Measurements from ENCODE around the gene CFAP68.

- TF ChIP-seq KMT2A (CRISPR knock-in tag; IDR thresholded peaks at IDR 0.05) (peak; percentile 41; the same call in 1 of the 2 replicates), HNF1A (IDR thresholded peaks at IDR 0.05; ENCODE audit: low read depth) (no peak), HNF1A (CRISPR knock-in tag; IDR thresholded peaks at IDR 0.05; ENCODE audit: borderline replicate concordance) (no peak), NFIC (IDR thresholded peaks at IDR 0.05; ENCODE audit: low read length) (no peak), ZNF816 (CRISPR knock-in tag; IDR thresholded peaks at IDR 0.05; ENCODE audit: borderline replicate concordance) (no peak), CTCF (CRISPR knock-in tag; IDR thresholded peaks at IDR 0.05) (peak; percentile 95), ZNF564 (CRISPR knock-in tag; IDR thresholded peaks at IDR 0.05) (no peak), ELK4 (CRISPR knock-in tag; IDR thresholded peaks at IDR 0.05; ENCODE audit: borderline replicate concordance) (no peak), DNMT1 (CRISPR knock-in tag; IDR thresholded peaks at IDR 0.05) (no peak)
Observed at GRCh38 chr11:111841370-111842053, 37.8 kb upstream of the CFAP68 start.
